Nephron progenitor cell (in vitro differentiated cells): Measurements from ENCODE around the gene TTLL8.

Source experiments
- DNase-seq: peaks from one replicate; pipeline ENCODE4 v3.0.0; 2021
- H3K27ac Mint-ChIP-seq: 2 replicates; pipeline ENCODE4 v1.8.0; 2021; ENCODE audit warnings: mild to moderate bottlenecking, moderate library complexity, mixed read lengths
- H3K27me3 Mint-ChIP-seq: 2 replicates; pipeline ENCODE4 v1.8.0; 2021; ENCODE audit warnings: mild to moderate bottlenecking, low read depth, mixed read lengths; ENCODE audit not compliant: poor library complexity
- H3K36me3 Mint-ChIP-seq: 2 replicates; pipeline ENCODE4 v1.8.0; 2021; ENCODE audit warnings: low read depth, mixed read lengths
- H3K4me1 Mint-ChIP-seq: 2 replicates; pipeline ENCODE4 v1.8.0; 2021; ENCODE audit warnings: mixed read lengths
- H3K4me3 Mint-ChIP-seq: 2 replicates; pipeline ENCODE4 v1.8.0; 2021; ENCODE audit warnings: mild to moderate bottlenecking, moderate library complexity, mixed read lengths
- H3K9me3 Mint-ChIP-seq: 2 replicates; pipeline ENCODE4 v1.8.0; 2021; ENCODE audit warnings: mild to moderate bottlenecking, moderate library complexity, mixed read lengths
- CTCF ChIP-seq: fragments of 200-600 bp; sonication (generic); IDR thresholded peaks from 2 replicates; pipeline ENCODE4 v1.5.0; 2021; ENCODE audit warnings: antibody characterized with exemption

The TTLL8 gene

GRCh38 chr22:49998718-49999062 is 59.4 kb downstream of the TTLL8 start:
- Mint-ChIP-seq H3K4me1 (peaks cover 8% of the 10 kb centered on the region), H3K36me3 (no peaks in the 10 kb centered on the region), H3K27ac (no peak overlapping the region), H3K4me3 (peak overlapping the region; percentile 56), H3K27me3 (peaks cover 57% of the 10 kb centered on the region), H3K9me3 (no peaks in the 10 kb centered on the region)
- no peak for TF ChIP-seq CTCF
- no peak for DNase-seq

- DNase-seq = no peak
- TF ChIP-seq CTCF = no peak
- H3K27ac Mint-ChIP-seq = no peak overlapping the region
- H3K36me3 Mint-ChIP-seq = no peaks in the 10 kb centered on the region
- peaks cover 8% of the 10 kb centered on the region for H3K4me1 Mint-ChIP-seq
- peaks cover 55% of the 10 kb centered on the region for H3K27me3 Mint-ChIP-seq
- H3K9me3 Mint-ChIP-seq = peaks cover 3% of the 10 kb centered on the region
- H3K4me3 Mint-ChIP-seq = peak overlapping the region; percentile 56
Measured at GRCh38 chr22:49997932-49998717, 60.0 kb downstream of the TTLL8 start.

GRCh38 chr22:49997251-49997599 is 60.9 kb downstream of the TTLL8 start:
- Mint-ChIP-seq H3K27ac (no peak overlapping the region), H3K9me3 (peaks cover 10% of the 10 kb centered on the region), H3K4me3 (no peak overlapping the region), H3K27me3 (peaks cover 55% of the 10 kb centered on the region), H3K36me3 (no peaks in the 10 kb centered on the region), H3K4me1 (peaks cover 4% of the 10 kb centered on the region)
- TF ChIP-seq CTCF = no peak
- no peak for DNase-seq

DNA sequence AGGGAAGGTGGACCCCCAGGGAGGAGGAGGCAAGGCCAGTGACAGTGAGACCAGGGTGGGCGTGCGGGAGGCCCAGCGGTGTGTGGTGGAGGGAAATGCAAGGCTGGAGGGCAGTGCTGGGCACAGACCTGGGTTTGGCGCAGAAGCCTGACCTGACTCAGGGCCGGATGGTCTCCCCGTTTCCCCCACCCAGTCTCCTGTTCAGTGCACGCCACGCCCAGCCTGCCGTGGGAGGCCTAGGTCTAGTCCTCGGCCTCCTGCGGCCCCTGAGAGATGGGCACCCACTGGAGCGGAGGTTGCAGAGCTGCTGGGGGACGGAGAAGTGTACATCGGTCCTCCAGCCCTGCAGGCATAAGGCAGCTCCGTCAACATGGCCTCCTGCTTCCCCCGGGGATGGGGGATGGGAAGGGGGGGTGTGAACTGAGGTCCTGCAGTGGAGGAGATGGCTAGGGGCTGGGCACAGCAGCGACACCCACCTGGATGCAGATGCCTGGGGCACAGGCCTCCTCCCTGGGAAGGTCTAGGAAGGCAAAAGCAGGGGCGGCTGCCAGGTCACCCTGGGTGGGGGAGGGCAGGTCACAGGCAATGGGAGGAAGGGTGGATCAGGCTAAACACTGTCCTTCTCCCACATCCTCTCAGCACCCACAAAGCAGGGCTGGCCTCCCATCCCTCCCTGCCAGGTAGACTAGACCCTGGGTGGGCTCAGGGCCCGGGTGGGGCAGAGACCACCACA is 61.4 kb downstream of the TTLL8 start:
- TF ChIP-seq CTCF = no peak
- H3K36me3 Mint-ChIP-seq = no peaks in the 10 kb centered on the region
- peaks cover 55% of the 10 kb centered on the region for H3K27me3 Mint-ChIP-seq
- H3K4me3 Mint-ChIP-seq = no peak overlapping the region
- H3K9me3 Mint-ChIP-seq = peaks cover 15% of the 10 kb centered on the region
- DNase-seq = no peak
- H3K4me1 Mint-ChIP-seq = peaks cover 4% of the 10 kb centered on the region
- no peak overlapping the region for H3K27ac Mint-ChIP-seq

DNA sequence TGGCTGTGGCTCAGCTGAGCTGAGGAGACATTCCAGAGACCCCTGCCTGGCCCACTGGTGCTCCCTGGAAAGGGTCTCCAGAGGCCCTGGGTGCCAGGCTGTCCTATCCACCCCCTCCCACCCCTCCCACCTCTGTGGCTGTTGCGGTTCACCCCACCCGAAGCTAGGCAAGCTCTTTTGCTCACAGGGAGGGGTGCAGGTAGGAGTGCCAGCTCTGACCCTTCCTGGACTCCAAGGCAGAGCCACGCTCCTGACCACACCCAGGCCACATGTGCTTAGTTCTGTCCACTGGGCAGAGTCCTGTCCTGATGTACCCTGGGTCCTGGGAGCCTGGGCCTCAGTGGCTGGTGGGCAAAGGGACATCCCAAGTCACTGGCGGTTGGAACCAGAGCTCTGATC is 62.0 kb downstream of the TTLL8 start:
- Mint-ChIP-seq H3K4me1 (peaks cover 4% of the 10 kb centered on the region), H3K27me3 (peaks cover 52% of the 10 kb centered on the region), H3K36me3 (peaks cover 2% of the 10 kb centered on the region), H3K27ac (no peak overlapping the region), H3K9me3 (peaks cover 21% of the 10 kb centered on the region), H3K4me3 (no peak overlapping the region)
- TF ChIP-seq CTCF = no peak
- no peak for DNase-seq
